K562 (cell line): ENCODE measurements around the gene LRRN3. TPM values are rescaled to one million over a fixed set of nuclear protein-coding genes. Genes with fewer than 3 reads are reported as not detected.

Source experiments
- ATAC-seq: fragments of 200-7000 bp; cut with Tn5 transposase; 3 replicates; pipeline ENCODE4 v1.9.1; 2020; ENCODE audit warnings: moderate library complexity
- BruUV-seq: library from RNA; stranded (reverse); fragments of 400-500 nt; replicated peaks from 2 replicates; lab custom pipeline; 2021; lab: Mats Ljungman, UMichigan
- CTCF ChIA-PET: fragments of 300-600 bp; formaldehyde crosslinking; extraction: SDS; loops from one replicate; lab custom pipeline; 2021; ENCODE audit warnings: low intra/inter-chr PET ratio; lab: Yijun Ruan, JAX
- POLR2A ChIA-PET: fragments of 300-600, 350-650 bp; sonication (Branson Sonifier 250); formaldehyde crosslinking; extraction: SDS; loops from one replicate; lab custom pipeline; 2021; ENCODE audit warnings: antibody characterized with exemption, inconsistent platforms; lab: Yijun Ruan, JAX
- DNase-seq, 4 experiments: peaks; one replicate each; pipeline versions ENCODE4 v3.0.0 to v3.0.0-alpha.2; 2011 to 2018; ENCODE audit warnings: low spot score in 3 of 4, mixed read lengths in 3 of 4; ENCODE audit errors: extremely low read depth in 1 of 4
- FAIRE-seq: peaks from 2 replicates; lab custom pipeline; 2011; peaks lifted over from hg19 to GRCh38; lab: Jason Lieb, UNC
- H2AFZ ChIP-seq: 2 replicates; pipeline ENCODE4 v1.6.0; 2011; ENCODE audit warnings: low read depth, low read length, control low read depth, inconsistent platforms
- H3K27ac ChIP-seq: fragments of 200-600 bp; 3 replicates; pipeline ENCODE4 v1.8.0; 2011; ENCODE audit warnings: low read depth, mild to moderate bottlenecking, control low read depth, inconsistent platforms, low read length, moderate library complexity, mixed read lengths; ENCODE audit errors: extremely low read depth
- H3K27me3 ChIP-seq, 2 experiments: fragments of 300-600 bp in 1 of 2; 2 replicates in 1 of 2; 3 replicates in 1 of 2; pipeline versions ENCODE4 v1.6.0 to v1.8.0; 2011; ENCODE audit warnings: inconsistent platforms in 2 of 2, low read length in 2 of 2, mild to moderate bottlenecking in 1 of 2, mixed read lengths in 1 of 2, moderate library complexity in 1 of 2; ENCODE audit not compliant: control insufficient read depth in 2 of 2, insufficient read depth in 2 of 2
- H3K36me3 ChIP-seq: fragments of 300-600 bp; 3 replicates; pipeline ENCODE4 v1.8.0; 2011; ENCODE audit warnings: mild to moderate bottlenecking, low read length, inconsistent platforms; ENCODE audit not compliant: control insufficient read depth, insufficient read depth
- H3K4me1 ChIP-seq, 2 experiments: fragments of 200-600 bp in 1 of 2; replicated peaks in 1 of 2; 2 replicates in 1 of 2; 3 replicates in 1 of 2; pipeline versions ENCODE4 v1.5.1 to v1.8.0; 2011; ENCODE audit warnings: inconsistent platforms in 2 of 2, low read length in 2 of 2, mild to moderate bottlenecking in 1 of 2, mixed read lengths in 1 of 2, moderate library complexity in 1 of 2; ENCODE audit not compliant: control insufficient read depth in 2 of 2, insufficient read depth in 2 of 2
- H3K4me2 ChIP-seq: 2 replicates; pipeline ENCODE4 v1.6.1; 2011; ENCODE audit warnings: low read length, control low read depth, inconsistent platforms, mixed read lengths; ENCODE audit not compliant: insufficient read depth
- H3K4me3 ChIP-seq: fragments of 200-600 bp; sonication (generic), shearing (Covaris generic); 2 replicates; pipeline ENCODE4 v1.5.1; 2016; ENCODE audit warnings: control low read depth, inconsistent platforms
- H3K79me2 ChIP-seq: fragments of 200-600 bp; 3 replicates; pipeline ENCODE4 v1.8.0; 2011; ENCODE audit warnings: low read length, inconsistent platforms; ENCODE audit not compliant: control insufficient read depth, insufficient read depth
- H3K9ac ChIP-seq, 2 experiments: 2 replicates each; pipeline versions ENCODE4 v1.6.0 to v1.6.1; 2011; ENCODE audit warnings: low read depth in 2 of 2, low read length in 2 of 2, control low read depth in 1 of 2, inconsistent platforms in 1 of 2, mild to moderate bottlenecking in 1 of 2, mixed read lengths in 1 of 2; ENCODE audit not compliant: insufficient read depth in 1 of 2
- H3K9me1 ChIP-seq: one replicate; pipeline ENCODE4 v1.6.0; 2011; ENCODE audit warnings: inconsistent platforms, mild to moderate bottlenecking, low read length, moderate library complexity; ENCODE audit not compliant: control insufficient read depth, insufficient read depth
- H3K9me3 ChIP-seq: replicated peaks from 2 replicates; pipeline ENCODE4 v1.5.1; 2011; ENCODE audit warnings: low read depth, low read length, inconsistent platforms; ENCODE audit not compliant: control insufficient read depth, insufficient read depth
- H4K20me1 ChIP-seq: replicated peaks from 2 replicates; pipeline ENCODE4 v1.6.1; 2011; ENCODE audit warnings: low read length, inconsistent platforms, mixed read lengths; ENCODE audit not compliant: control insufficient read depth, insufficient read depth
- CHCHD3 ChIP-seq: fragments of 250-450 bp; sonication (Bioruptor Pico); IDR thresholded peaks from 2 replicates; pipeline ENCODE4 v2.1.2; 2022; ENCODE audit warnings: mild to moderate bottlenecking
- EP300 ChIP-seq: IDR thresholded peaks from 2 replicates; pipeline ENCODE4 v1.6.1; 2012; ENCODE audit warnings: low read length, improper control_type of control experiment
- MAFF ChIP-seq: IDR thresholded peaks from 2 replicates; pipeline ENCODE4 v1.6.1; 2012; ENCODE audit warnings: low read length, improper control_type of control experiment
- ZKSCAN1 ChIP-seq: fragments of 150-350 bp; IDR thresholded peaks from 2 replicates; pipeline ENCODE4 v1.6.1; 2016; ENCODE audit warnings: low read depth, low read length
- in situ Hi-C: fragments of 300-500 bp; cut with MboI; formaldehyde crosslinking; loops from 4 replicates; pipeline ENCODE4 v1.15.0; 2018; ENCODE audit warnings: inconsistent platforms, mixed read lengths
- intact Hi-C: fragments of 100-400 bp; cut with micrococcal nuclease; formaldehyde crosslinking; loops from 2 replicates; pipeline ENCODE4 v1.14.2; 2022
- polyA plus RNA-seq, 8 experiments: library from polyadenylated mRNA; depleted of rRNA in 4 of 8; stranded (reverse) in 5 of 8; unstranded in 3 of 8; fragments of >200 nt; fragmentation: Nextera tagmentation in 2 of 8; fragmentation: Illumina TruSeq in 1 of 8; extraction: Ambion mirVana in 2 of 8; extraction: Trizol in 1 of 8; gene quantifications; 2 replicates each; pipeline versions ENCODE4 v1.2.1 to v1.2.3, GENCODE V29; 2011 to 2014; ENCODE audit warnings: inconsistent platforms in 1 of 8, missing spikeins in 1 of 8
- total RNA-seq, 7 experiments: library from RNA; depleted of rRNA in 6 of 7; stranded (reverse); fragments of >200 nt in 6 of 7; fragmentation: Illumina TruSeq in 2 of 7; extraction: Trizol in 2 of 7; gene quantifications; 2 replicates each; pipeline versions ENCODE4 v1.2.1 to v1.2.3, GENCODE V29; 2011 to 2021; ENCODE audit warnings: low replicate concordance in 1 of 7
- TF ChIP-seq, protein P1 (sequence below), 2 experiments: IDR thresholded peaks in 1 of 2; conservative IDR thresholded peaks in 1 of 2; 2 replicates each; pipeline ENCODE4 v1.6.1; 2016; ENCODE audit warnings: low read depth in 2 of 2, mild to moderate bottlenecking in 1 of 2, missing compliant biosample characterization in 1 of 2, missing genetic modification characterization in 1 of 2, moderate library complexity in 1 of 2
- TF ChIP-seq, protein P2 (sequence below): sonication (generic); formaldehyde crosslinking; IDR thresholded peaks from 2 replicates; pipeline ENCODE4 v1.8.0; 2022; ENCODE audit warnings: mild to moderate bottlenecking, missing genetic modification reagents
- TF ChIP-seq, protein P3 (sequence below): sonication (generic); formaldehyde crosslinking; IDR thresholded peaks from 2 replicates; pipeline ENCODE4 v1.9.0; 2022; ENCODE audit warnings: mild to moderate bottlenecking, missing genetic modification reagents
- TF ChIP-seq, protein P4 (sequence below): fragments of 450-650 bp; IDR thresholded peaks from 2 replicates; pipeline ENCODE4 v1.6.1; 2018; ENCODE audit not compliant: partially characterized antibody

The LRRN3 gene
- total and polyA plus RNA-seq, 9 of the 15 experiments (the other 6 are each of a cell fraction or from before 2014, with no cell fraction given): 0.05 to 1.00 (median 0.20) TPM; not detected in 1

DNA sequence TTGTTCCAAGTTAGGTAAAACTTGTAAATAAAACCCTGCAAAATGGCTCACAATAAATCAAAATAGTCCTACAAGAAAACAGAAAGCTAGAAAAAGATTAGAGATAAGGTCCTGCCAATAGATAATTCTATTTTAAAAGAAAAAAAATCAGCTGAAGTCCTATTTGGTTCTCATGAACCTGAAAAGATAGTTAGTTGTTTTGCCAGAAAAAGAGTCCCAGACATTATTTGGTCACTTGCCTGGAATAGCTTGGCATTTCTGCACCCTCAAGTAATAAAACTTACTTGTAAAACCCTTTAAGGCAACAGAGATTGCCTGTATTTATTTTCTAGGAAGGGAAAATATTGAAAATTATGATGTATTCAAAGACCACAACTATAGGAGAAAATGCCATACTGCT lies 47.7 kb downstream of the LRRN3 start:
- H3K9me1 ChIP-seq: no peaks in the 10 kb centered on the region
- no peaks in the 10 kb centered on the region for H3K36me3 ChIP-seq
- H2AFZ ChIP-seq: no peak overlapping the region; the same call in 1 of the 2 replicates
- no peak overlapping the region for H3K4me2 ChIP-seq
- H4K20me1 ChIP-seq: no peaks in the 10 kb centered on the region
- no peak overlapping the region for H3K4me3 ChIP-seq
- no peaks in the 10 kb centered on the region for H3K9me3 ChIP-seq
- H3K27ac ChIP-seq: peak overlapping the region; percentile 40; the same call in 1 of the 3 replicates
- ATAC-seq: no peak
- no peaks in the 10 kb centered on the region for H3K79me2 ChIP-seq
- intact Hi-C loops (no loop called here), in situ Hi-C loops (no loop called here)
- ChIA-PET POLR2A (interaction anchor here (1.0 to 1.6 kb wide), 4 partner anchors 8 to 16 kb away, joined by 3 to 5 read pairs (median 4); no protein-coding TSS in a partner anchor), CTCF (no interaction called here)
- no peaks in the 10 kb centered on the region; a peak in 2 of 5 replicates for H3K4me1 ChIP-seq
- BruUV-seq: no TSS peak
- H3K27me3 ChIP-seq: no peaks in the 10 kb centered on the region
- no peak overlapping the region for H3K9ac ChIP-seq
- no peak for DNase-seq
- TF ChIP-seq, protein P1, sequence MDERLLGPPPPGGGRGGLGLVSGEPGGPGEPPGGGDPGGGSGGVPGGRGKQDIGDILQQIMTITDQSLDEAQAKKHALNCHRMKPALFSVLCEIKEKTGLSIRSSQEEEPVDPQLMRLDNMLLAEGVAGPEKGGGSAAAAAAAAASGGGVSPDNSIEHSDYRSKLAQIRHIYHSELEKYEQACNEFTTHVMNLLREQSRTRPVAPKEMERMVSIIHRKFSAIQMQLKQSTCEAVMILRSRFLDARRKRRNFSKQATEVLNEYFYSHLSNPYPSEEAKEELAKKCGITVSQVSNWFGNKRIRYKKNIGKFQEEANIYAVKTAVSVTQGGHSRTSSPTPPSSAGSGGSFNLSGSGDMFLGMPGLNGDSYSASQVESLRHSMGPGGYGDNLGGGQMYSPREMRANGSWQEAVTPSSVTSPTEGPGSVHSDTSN (CRISPR knock-in tag; IDR thresholded peaks at IDR 0.05; ENCODE audit: low read depth): no peak
- TF ChIP-seq, protein P1 (tag; conservative IDR thresholded peaks at IDR 0.05; ENCODE audit: low read depth): peak; percentile 4; the same call in 1 of the 2 replicates
- no peak for TF ChIP-seq EP300
- TF ChIP-seq CHCHD3: no peak
- TF ChIP-seq ZKSCAN1: no peak
- TF ChIP-seq, protein P2, sequence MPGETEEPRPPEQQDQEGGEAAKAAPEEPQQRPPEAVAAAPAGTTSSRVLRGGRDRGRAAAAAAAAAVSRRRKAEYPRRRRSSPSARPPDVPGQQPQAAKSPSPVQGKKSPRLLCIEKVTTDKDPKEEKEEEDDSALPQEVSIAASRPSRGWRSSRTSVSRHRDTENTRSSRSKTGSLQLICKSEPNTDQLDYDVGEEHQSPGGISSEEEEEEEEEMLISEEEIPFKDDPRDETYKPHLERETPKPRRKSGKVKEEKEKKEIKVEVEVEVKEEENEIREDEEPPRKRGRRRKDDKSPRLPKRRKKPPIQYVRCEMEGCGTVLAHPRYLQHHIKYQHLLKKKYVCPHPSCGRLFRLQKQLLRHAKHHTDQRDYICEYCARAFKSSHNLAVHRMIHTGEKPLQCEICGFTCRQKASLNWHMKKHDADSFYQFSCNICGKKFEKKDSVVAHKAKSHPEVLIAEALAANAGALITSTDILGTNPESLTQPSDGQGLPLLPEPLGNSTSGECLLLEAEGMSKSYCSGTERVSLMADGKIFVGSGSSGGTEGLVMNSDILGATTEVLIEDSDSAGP (CRISPR knock-in tag): no peak
- TF ChIP-seq, protein P3, sequence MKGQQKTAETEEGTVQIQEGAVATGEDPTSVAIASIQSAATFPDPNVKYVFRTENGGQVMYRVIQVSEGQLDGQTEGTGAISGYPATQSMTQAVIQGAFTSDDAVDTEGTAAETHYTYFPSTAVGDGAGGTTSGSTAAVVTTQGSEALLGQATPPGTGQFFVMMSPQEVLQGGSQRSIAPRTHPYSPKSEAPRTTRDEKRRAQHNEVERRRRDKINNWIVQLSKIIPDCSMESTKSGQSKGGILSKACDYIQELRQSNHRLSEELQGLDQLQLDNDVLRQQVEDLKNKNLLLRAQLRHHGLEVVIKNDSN (CRISPR knock-in tag): no peak
- no peak for TF ChIP-seq MAFF
- TF ChIP-seq, protein P4, sequence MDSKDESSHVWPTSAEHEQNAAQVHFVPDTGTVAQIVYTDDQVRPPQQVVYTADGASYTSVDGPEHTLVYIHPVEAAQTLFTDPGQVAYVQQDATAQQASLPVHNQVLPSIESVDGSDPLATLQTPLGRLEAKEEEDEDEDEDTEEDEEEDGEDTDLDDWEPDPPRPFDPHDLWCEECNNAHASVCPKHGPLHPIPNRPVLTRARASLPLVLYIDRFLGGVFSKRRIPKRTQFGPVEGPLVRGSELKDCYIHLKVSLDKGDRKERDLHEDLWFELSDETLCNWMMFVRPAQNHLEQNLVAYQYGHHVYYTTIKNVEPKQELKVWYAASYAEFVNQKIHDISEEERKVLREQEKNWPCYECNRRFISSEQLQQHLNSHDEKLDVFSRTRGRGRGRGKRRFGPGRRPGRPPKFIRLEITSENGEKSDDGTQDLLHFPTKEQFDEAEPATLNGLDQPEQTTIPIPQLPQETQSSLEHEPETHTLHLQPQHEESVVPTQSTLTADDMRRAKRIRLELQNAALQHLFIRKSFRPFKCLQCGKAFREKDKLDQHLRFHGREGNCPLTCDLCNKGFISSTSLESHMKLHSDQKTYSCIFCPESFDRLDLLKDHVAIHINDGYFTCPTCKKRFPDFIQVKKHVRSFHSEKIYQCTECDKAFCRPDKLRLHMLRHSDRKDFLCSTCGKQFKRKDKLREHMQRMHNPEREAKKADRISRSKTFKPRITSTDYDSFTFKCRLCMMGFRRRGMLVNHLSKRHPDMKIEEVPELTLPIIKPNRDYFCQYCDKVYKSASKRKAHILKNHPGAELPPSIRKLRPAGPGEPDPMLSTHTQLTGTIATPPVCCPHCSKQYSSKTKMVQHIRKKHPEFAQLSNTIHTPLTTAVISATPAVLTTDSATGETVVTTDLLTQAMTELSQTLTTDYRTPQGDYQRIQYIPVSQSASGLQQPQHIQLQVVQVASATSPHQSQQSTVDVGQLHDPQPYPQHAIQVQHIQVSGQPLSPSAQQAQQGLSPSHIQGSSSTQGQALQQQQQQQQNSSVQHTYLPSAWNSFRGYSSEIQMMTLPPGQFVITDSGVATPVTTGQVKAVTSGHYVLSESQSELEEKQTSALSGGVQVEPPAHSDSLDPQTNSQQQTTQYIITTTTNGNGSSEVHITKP: no peak
- FAIRE-seq: no peak
